Left ventricle myocardium inferior (tissue), 1 donor: ENCODE results near the gene IFIT2. TPM values are rescaled to one million over a fixed set of nuclear protein-coding genes. Genes with fewer than 3 reads are reported as not detected.
"Not testable (repeated sequence)": the region's sequence is repeated elsewhere in the genome, so short reads cannot be mapped to it uniquely, and the experiment has no call there.

Experiments used
- DNase-seq: peaks from one replicate; pipeline ENCODE4 v3.0.0-alpha.2; 2020
- H3K27ac ChIP-seq: fragments of 200-600 bp; replicated peaks from 2 replicates; pipeline ENCODE4 v1.8.0; 2021
- H3K27me3 ChIP-seq: fragments of 200-600 bp; 2 replicates; pipeline ENCODE4 v1.8.0; 2021; ENCODE audit warnings: low read depth
- H3K36me3 ChIP-seq: fragments of 200-600 bp; 2 replicates; pipeline ENCODE4 v1.8.0; 2021
- H3K4me1 ChIP-seq: fragments of 200-600 bp; 2 replicates; pipeline ENCODE4 v1.8.0; 2021
- H3K4me3 ChIP-seq: fragments of 200-600 bp; 2 replicates; pipeline ENCODE4 v1.8.0; 2021; ENCODE audit warnings: mild to moderate bottlenecking, moderate library complexity
- H3K9me3 ChIP-seq: fragments of 200-600 bp; replicated peaks from 2 replicates; pipeline ENCODE4 v1.8.0; 2021
- intact Hi-C: fragments of 100-400 bp; cut with micrococcal nuclease; formaldehyde crosslinking; loops from one replicate; pipeline ENCODE4 v1.11.0; 2022
- long read RNA-seq: library from polyadenylated mRNA; unstranded; transcript quantifications from one replicate; pipeline ENCODE4 v2.0.0, GENCODE V29; 2021
- total RNA-seq: library from RNA; stranded (reverse); fragmentation: NEBNext Ultra II Directional; extraction: Animal tissue kit (Norgen Biotek cat#: 25700); gene quantifications from one replicate; pipeline ENCODE4 v1.2.1, GENCODE V29; 2021
- TF ChIP-seq, protein P1 (sequence below): fragments of 200-600 bp; IDR thresholded peaks from 2 replicates; pipeline ENCODE4 v1.8.0; 2021; ENCODE audit warnings: antibody characterized with exemption, mild to moderate bottlenecking, borderline replicate concordance
- donor health status: DM: no; HTN: yes; CAD: no; lungs with severe emphysema.

The IFIT2 gene, protein sequence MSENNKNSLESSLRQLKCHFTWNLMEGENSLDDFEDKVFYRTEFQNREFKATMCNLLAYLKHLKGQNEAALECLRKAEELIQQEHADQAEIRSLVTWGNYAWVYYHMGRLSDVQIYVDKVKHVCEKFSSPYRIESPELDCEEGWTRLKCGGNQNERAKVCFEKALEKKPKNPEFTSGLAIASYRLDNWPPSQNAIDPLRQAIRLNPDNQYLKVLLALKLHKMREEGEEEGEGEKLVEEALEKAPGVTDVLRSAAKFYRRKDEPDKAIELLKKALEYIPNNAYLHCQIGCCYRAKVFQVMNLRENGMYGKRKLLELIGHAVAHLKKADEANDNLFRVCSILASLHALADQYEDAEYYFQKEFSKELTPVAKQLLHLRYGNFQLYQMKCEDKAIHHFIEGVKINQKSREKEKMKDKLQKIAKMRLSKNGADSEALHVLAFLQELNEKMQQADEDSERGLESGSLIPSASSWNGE
- 4.5 TPM for total RNA-seq
- long read RNA-seq, transcript IFIT2-201 (2 exons, 3,489 nt): major isoform, 8 of 8 reads
- long read RNA-seq, partial matches to known transcripts: 0 of 8 reads
- long read RNA-seq, other reads (novel, unspliced or antisense): 0 of 8 reads

DNA sequence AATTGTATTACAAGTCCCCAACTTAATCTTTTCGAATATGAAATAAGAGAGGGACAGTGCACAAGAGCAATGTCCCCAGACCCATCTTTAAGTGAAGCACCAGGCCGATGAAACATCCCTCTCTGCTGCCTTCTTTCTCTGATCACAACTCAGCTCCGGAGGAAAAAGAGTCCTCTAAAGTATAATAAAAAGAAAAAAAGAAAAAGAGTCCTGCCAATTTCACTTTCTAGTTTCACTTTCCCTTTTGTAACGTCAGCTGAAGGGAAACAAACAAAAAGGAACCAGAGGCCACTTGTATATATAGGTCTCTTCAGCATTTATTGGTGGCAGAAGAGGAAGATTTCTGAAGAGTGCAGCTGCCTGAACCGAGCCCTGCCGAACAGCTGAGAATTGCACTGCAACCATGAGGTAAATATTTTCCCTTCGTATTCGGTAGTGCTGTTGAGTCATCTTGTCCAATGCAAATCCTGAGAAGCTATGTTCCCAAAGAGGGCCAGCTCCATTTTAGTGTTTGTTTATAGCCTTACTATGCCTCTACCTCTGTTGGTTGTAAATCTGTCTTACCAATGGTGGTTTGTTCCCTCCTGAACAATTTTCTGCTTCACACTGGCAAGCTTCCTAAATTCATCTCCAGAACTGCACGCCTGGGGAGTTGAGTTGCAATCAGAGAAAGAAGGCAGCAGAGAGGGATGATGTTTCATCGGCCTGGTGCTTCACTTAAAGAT, at the start of gene IFIT2:
IFIT2 (plus strand) TSS at position 326 of the 725 bp plus-strand sequence; CDS start at position 404, 78 bp downstream.
- H3K27ac ChIP-seq: peak within 1 kb of the TSS; percentile 94
- peak; percentile 29 for DNase-seq
- peaks cover 12% of the 10 kb centered on the region for H3K9me3 ChIP-seq
- H3K27me3 ChIP-seq: no peaks in the 10 kb centered on the region
- intact Hi-C loops: no loop called here
- TF ChIP-seq, protein P1, sequence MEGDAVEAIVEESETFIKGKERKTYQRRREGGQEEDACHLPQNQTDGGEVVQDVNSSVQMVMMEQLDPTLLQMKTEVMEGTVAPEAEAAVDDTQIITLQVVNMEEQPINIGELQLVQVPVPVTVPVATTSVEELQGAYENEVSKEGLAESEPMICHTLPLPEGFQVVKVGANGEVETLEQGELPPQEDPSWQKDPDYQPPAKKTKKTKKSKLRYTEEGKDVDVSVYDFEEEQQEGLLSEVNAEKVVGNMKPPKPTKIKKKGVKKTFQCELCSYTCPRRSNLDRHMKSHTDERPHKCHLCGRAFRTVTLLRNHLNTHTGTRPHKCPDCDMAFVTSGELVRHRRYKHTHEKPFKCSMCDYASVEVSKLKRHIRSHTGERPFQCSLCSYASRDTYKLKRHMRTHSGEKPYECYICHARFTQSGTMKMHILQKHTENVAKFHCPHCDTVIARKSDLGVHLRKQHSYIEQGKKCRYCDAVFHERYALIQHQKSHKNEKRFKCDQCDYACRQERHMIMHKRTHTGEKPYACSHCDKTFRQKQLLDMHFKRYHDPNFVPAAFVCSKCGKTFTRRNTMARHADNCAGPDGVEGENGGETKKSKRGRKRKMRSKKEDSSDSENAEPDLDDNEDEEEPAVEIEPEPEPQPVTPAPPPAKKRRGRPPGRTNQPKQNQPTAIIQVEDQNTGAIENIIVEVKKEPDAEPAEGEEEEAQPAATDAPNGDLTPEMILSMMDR: no peak
- peaks cover 13% of the 10 kb centered on the region for H3K36me3 ChIP-seq
- H3K4me1 ChIP-seq: peaks cover 42% of the 10 kb centered on the region
- peak within 1 kb of the TSS; percentile 68 for H3K4me3 ChIP-seq

DNA sequence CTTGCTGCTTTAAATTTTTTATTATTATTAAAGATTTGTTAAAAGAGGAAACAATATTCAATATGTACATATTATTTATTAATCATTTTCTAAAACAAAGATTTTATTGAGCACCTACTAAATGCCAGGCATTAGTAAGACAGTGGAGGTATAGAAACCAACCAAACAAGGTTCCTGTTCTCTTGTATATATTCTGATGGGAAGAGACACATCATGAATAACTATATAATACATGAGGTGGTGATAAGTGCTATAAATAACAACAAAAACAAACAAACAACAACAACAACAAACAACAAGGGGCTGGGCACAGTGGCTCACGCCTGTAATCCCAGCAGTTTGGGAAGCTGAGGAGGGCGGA, 49.6 kb upstream of the IFIT2 start:
- Histone ChIP-seq H3K4me3 (peak overlapping the region; percentile 95), H3K27ac (peak overlapping the region; percentile 85), H3K36me3 (no peaks in the 10 kb centered on the region), H3K27me3 (no peaks in the 10 kb centered on the region), H3K9me3 (no peaks in the 10 kb centered on the region), H3K4me1 (peaks cover 15% of the 10 kb centered on the region)
- no peak for DNase-seq
- intact Hi-C loops: no loop called here
- TF ChIP-seq, protein P1: no peak

DNA sequence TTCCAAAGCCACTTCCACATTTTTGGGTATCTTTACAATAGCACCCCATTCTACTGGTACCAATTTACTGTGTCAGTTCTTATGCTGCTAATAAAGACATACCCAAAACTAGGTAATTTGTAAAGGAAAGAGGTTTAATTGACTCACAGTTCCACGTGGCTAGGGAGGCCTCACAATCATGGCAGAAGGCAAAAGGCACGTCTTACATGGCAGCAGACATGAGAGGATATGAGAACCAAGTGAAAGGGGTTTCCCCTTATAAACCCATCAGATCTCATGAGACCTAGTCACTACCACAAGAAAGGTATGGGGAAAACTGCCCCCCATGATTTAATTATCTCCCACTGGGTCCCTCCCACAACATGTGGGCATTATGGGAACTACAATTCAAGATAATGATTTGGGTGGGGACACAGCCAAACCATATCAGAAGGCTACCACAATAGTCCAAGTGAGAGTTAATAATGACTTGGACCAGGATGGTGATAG, 46.7 kb upstream of the IFIT2 start:
- H3K36me3 ChIP-seq, H3K9me3 ChIP-seq, H3K27me3 ChIP-seq, H3K4me3 ChIP-seq, H3K27ac ChIP-seq, DNase-seq: not testable (repeated sequence)
- H3K4me1 ChIP-seq: peaks cover 15% of the 10 kb centered on the region
- intact Hi-C loops: loop anchor here (5.0 kb wide), 1 partner anchor 307 kb away; no protein-coding TSS in a partner anchor

DNA sequence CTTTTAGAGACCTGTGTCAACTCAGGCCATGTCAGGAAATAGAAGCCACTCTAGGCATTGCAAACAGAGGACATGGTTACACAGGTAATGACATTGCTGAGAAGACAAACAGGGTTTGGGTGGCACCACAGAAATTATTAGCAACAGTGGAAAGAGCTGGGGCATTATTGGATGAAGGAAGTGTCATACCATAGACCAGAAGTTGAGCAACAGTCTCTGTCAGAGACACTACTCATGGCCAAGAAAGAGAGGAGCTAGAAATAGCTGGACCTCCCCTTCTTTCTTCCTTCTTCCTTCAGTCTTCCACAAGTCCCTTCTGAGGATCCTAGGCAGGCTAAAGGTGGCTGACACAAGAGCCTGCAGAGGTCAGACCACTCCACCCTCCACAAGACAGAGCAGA, 46.1 kb upstream of the IFIT2 start:
- intact Hi-C loops: loop anchor here (5.0 kb wide), 1 partner anchor 307 kb away; no protein-coding TSS in a partner anchor

DNA sequence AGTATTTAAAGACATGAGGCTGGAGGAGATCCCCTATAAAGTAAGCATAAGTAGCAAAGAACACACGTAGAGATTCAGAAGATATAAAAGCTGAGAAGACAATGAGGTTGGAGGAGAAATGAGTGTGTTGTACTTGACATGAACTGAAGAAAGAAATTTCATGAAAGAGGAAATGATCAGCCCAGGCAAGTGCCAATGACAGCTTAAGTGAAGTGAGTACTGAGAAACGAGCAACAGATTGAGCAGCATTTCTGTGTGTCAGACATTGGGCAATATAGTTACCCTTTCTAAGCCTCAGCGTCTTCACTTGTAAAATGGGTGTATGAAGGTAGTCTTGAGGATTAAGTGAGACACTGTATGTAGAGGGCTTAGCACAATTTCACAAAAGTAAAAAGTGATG, 45.5 kb upstream of the IFIT2 start:
- peaks cover 10% of the 10 kb centered on the region for H3K4me1 ChIP-seq
- no peak for DNase-seq
- no peak overlapping the region for H3K27ac ChIP-seq
- H3K27me3 ChIP-seq: no peaks in the 10 kb centered on the region
- no peaks in the 10 kb centered on the region for H3K9me3 ChIP-seq
- H3K4me3 ChIP-seq: no peak overlapping the region
- intact Hi-C loops: loop anchor here (5.0 kb wide), 1 partner anchor 306 kb away; no protein-coding TSS in a partner anchor
- no peaks in the 10 kb centered on the region for H3K36me3 ChIP-seq
- TF ChIP-seq, protein P1: no peak

More for the DNA sequence above, 46.1 kb upstream of the IFIT2 start:
- peaks cover 14% of the 10 kb centered on the region for H3K4me1 ChIP-seq
- TF ChIP-seq, protein P1: no peak
- no peaks in the 10 kb centered on the region for H3K36me3 ChIP-seq
- no peak overlapping the region for H3K4me3 ChIP-seq
- no peak for DNase-seq
- no peak overlapping the region for H3K27ac ChIP-seq
- no peaks in the 10 kb centered on the region for H3K27me3 ChIP-seq
- no peaks in the 10 kb centered on the region for H3K9me3 ChIP-seq
